Small intestine (tissue), 7 donors: ENCODE measurements around the gene SLC35E1. TPM values are rescaled to one million over a fixed set of nuclear protein-coding genes. Genes with fewer than 3 reads are reported as not detected.

Experiments
- DNase-seq, 2 donors: peaks; one replicate each; pipeline versions ENCODE4 v3.0.0 to v3.0.0-alpha.2; 2013
- FAIRE-seq: peaks from 2 replicates; lab custom pipeline; 2012; peaks lifted over from hg19 to GRCh38; lab: Jason Lieb, UNC
- H3K27ac ChIP-seq, 3 donors: one replicate each; pipeline ENCODE4 v1.5.1; 2013; ENCODE audit warnings: low read length in 2 of 3, mild to moderate bottlenecking in 2 of 3, control low read depth in 1 of 3, inconsistent platforms in 1 of 3, low read depth in 1 of 3, moderate library complexity in 1 of 3
- H3K27me3 ChIP-seq, 3 donors: one replicate each; pipeline ENCODE4 v1.6.1; 2013; ENCODE audit warnings: low read length in 3 of 3, inconsistent platforms in 1 of 3; ENCODE audit not compliant: control insufficient read depth in 3 of 3, insufficient read depth in 3 of 3
- H3K36me3 ChIP-seq, 3 donors: one replicate each; pipeline ENCODE4 v1.6.1; 2013; ENCODE audit warnings: low read length in 3 of 3, inconsistent platforms in 1 of 3, low read depth in 1 of 3, mild to moderate bottlenecking in 1 of 3, moderate library complexity in 1 of 3; ENCODE audit not compliant: control insufficient read depth in 3 of 3, insufficient read depth in 2 of 3
- H3K4me1 ChIP-seq, 3 donors: one replicate each; pipeline ENCODE4 v1.6.1; 2013; ENCODE audit warnings: low read length in 2 of 3, inconsistent platforms in 1 of 3, low read depth in 1 of 3, mild to moderate bottlenecking in 1 of 3, moderate library complexity in 1 of 3; ENCODE audit not compliant: control insufficient read depth in 3 of 3, insufficient read depth in 2 of 3
- H3K4me3 ChIP-seq, 3 donors: one replicate each; pipeline ENCODE4 v1.5.1; 2013; ENCODE audit warnings: low read length in 3 of 3, control low read depth in 1 of 3, inconsistent platforms in 1 of 3, low read depth in 1 of 3, mild to moderate bottlenecking in 1 of 3, moderate library complexity in 1 of 3
- H3K9me3 ChIP-seq, 2 donors: one replicate each; pipeline ENCODE4 v1.6.1; 2013; ENCODE audit warnings: low read depth in 1 of 2, low read length in 1 of 2; ENCODE audit not compliant: control insufficient read depth in 2 of 2, insufficient read depth in 1 of 2
- WGBS, 3 donors: extraction: QIAGEN DNeasy Blood & Tissue Kit; methylation state at CpG; one replicate each; pipeline ENCODE4 v1.1.7; 2013; 5-methylcytosine and 5-hydroxymethylcytosine counted together
- polyA plus RNA-seq, 4 donors: library from polyadenylated mRNA; stranded (reverse) in 3 of 4; unstranded in 1 of 4; fragments of 200-250 nt in 3 of 4; fragments of 120-200 nt in 1 of 4; gene quantifications; one replicate each; pipeline versions ENCODE4 v1.2.1 to v1.2.3, GENCODE V29; 2013
- donor health status: healthy with polysubstance abuse.
- donor health status: control.
- donor health status: control.
- donor health status: Bipolar disorder and iron deficiency.
- donor health status: healthy.

SLC35E1 gene
- polyA plus RNA-seq, 4 donors = 14.5 to 34.3 (median 18.7) TPM

DNA sequence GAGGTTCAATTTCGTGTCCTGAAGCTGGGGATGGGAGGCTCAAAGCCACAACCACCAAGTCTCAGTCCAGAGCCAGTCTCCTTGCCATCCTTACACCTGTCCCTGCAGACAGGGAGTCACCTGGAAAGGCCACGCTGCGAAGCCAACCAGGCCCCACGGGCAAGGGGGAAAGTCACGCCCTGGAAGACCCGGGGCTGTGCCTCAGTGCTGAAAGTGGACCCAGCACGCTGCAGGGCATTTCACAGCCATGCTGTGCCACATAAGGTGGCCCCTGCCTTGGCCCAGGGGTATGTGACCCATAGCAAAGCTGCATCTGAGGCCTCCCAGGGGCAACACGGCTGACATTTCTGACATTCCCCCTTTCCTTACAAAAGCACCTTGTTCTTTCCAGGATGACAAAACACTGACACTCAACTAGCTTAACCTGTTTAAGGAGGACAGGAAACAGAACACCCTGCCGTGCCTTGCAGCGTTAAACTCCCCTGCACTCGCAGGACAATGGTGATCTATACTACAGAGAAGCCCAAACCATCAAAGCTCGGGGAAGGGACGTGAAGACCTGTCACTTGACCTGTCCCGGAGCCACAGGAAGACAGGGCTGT, 44.8 kb downstream of the SLC35E1 start:
- H3K4me1 ChIP-seq = no peaks in the 10 kb centered on the region
- FAIRE-seq (no peak), DNase-seq (no peak)
- peaks cover 44 to 96% (median 45%) of the 10 kb centered on the region in 3 donors for H3K36me3 ChIP-seq
- WGBS, 3 donors = 77 to 84% (median 79%) methylated on average over 14 of the region's 14 CpGs
- H3K9me3 ChIP-seq = no peaks in the 10 kb centered on the region
- H3K27ac ChIP-seq = no peak overlapping the region
- H3K4me3 ChIP-seq = no peak overlapping the region
- no peaks in the 10 kb centered on the region for H3K27me3 ChIP-seq

DNA sequence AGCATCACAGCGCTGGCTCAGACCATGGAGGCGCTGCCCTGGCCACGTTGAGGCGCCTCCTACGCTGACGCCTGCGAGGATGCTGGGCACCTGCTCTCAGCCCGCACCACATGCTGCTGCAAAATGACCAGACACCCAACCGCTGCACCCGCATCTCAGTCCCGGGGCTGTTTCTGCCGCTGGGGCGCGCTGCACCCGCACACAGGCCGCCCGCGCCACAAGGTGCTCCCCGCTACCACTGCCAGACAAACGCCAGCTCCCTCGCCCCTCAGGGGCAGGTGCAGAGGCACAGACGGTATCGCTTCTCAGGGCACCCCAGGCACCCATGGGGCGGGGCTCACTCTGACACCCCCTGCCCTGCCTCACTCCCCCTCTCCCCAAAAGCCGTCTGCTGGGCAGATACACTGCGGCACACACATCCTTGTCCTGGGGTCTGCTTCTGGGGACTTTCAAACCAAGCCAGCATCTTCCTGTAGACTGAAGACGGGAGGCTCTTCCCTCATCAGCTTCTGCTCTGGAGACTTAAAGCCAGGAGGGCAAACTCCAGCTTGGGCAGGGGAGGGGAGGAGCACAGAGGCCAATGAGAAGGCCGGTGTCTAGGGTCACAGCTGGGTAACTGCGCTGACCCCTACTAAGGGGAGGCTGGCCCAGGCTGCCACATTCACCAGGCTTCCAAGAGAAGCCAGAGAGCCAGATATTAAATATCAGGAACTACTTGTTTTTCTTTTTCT, 46.3 kb downstream of the SLC35E1 start:
- no peak for FAIRE-seq
- DNase-seq = no peak
- H3K4me3 ChIP-seq = no peak overlapping the region
- H3K27ac ChIP-seq = no peak overlapping the region
- H3K27me3 ChIP-seq = no peaks in the 10 kb centered on the region
- no peaks in the 10 kb centered on the region for H3K4me1 ChIP-seq
- WGBS, 3 donors = 93 to 95% (median 95%) methylated on average over 23 to 29 of the region's 29 CpGs
- H3K9me3 ChIP-seq = no peaks in the 10 kb centered on the region
- peaks cover 35 to 93% (median 40%) of the 10 kb centered on the region in 3 donors for H3K36me3 ChIP-seq

DNA sequence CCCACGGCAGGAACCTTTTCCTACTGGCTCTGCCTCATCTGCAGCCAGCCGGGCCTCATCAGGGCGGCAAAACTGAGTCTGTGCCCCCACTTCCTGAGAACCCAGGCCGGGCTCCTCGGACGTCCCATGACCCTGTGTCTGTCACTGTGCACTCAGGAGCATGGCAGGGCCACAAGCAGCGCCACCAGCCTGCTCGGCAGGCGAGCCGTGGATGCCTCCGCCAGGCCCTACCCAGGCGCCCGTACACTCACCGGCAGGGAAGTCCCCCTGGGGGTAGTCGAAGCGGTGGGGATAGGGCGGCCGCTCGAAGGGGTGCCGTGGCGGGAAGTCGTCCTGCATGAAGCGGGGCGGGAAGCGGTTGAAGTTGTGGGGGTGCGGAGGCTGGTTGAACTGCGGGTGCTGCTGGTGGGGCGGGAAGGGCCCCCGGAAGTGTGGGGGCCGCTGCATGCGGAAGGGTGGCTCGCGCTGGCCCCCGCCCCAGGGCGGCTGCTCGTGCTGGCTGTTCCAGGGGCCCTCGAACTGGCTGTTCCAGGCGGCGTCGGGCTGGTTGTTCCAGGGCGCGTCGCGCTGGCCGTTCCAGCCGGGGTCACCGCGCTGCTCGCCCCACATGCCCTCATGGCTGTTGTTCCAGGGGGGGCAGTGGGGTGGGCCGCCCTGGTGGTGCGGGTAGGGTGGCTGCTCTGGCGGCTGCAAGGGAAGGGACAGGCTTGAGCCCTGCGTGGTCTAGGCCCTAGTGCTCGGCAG, 47.1 kb downstream of the SLC35E1 start:
- H3K27me3 ChIP-seq = no peaks in the 10 kb centered on the region
- peaks cover 32 to 93% (median 38%) of the 10 kb centered on the region in 3 donors for H3K36me3 ChIP-seq
- DNase-seq (no peak), FAIRE-seq (no peak)
- no peak overlapping the region for H3K27ac ChIP-seq
- no peak overlapping the region for H3K4me3 ChIP-seq
- WGBS, 3 donors = 94 to 96% (median 95%) methylated on average over 45 to 54 of the region's 54 CpGs
- no peaks in the 10 kb centered on the region for H3K9me3 ChIP-seq
- H3K4me1 ChIP-seq = no peaks in the 10 kb centered on the region

GRCh38 chr19:16522559-16523377, 49.4 kb downstream of the SLC35E1 start:
- no peaks in the 10 kb centered on the region for H3K27me3 ChIP-seq
- no peaks in the 10 kb centered on the region for H3K4me1 ChIP-seq
- no peak for FAIRE-seq
- WGBS, 3 donors = 94 to 97% (median 94%) methylated on average over 22 to 25 of the region's 25 CpGs
- H3K9me3 ChIP-seq = no peaks in the 10 kb centered on the region
- peaks cover 31 to 93% (median 34%) of the 10 kb centered on the region in 3 donors for H3K36me3 ChIP-seq
- H3K27ac ChIP-seq = no peak overlapping the region
- H3K4me3 ChIP-seq = no peak overlapping the region
- no peak for DNase-seq

DNA sequence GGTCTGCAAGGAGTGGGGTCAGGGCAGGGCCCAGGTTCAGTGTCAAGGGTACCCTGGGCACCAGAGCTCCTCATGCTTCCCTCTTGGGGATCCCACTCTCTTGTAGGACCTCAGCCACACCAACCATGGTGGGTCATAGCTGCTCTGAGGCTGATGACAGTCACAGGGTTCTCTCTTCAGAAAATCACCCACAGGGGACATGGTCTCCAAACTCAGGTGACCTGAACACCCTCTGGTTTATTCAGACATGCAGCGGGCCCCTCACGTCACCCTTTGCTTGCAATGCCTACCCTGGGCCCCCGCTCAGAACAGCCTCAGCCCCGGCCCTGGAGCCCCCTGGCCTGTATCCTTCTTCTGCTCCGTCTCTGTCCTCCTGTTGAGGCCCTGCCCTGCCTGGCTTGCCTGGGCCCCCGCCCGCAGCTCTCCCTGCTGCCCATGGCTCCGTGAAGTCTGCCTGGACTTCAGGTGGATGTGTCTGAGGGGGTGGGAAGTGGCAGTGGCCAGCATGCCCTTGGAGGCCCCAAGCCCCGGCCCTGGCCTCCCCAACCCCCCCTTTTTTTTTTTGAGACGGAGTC, 50.4 kb downstream of the SLC35E1 start:
- H3K36me3 ChIP-seq = peaks cover 28 to 93% (median 39%) of the 10 kb centered on the region in 3 donors
- no peaks in the 10 kb centered on the region for H3K4me1 ChIP-seq
- no peak overlapping the region for H3K4me3 ChIP-seq
- WGBS, 3 donors = 93 to 98% (median 95%) methylated on average over 9 to 10 of the region's 10 CpGs
- no peaks in the 10 kb centered on the region for H3K27me3 ChIP-seq
- no peak for FAIRE-seq
- no peak overlapping the region for H3K27ac ChIP-seq
- H3K9me3 ChIP-seq = no peaks in the 10 kb centered on the region
- DNase-seq = no peak

DNA sequence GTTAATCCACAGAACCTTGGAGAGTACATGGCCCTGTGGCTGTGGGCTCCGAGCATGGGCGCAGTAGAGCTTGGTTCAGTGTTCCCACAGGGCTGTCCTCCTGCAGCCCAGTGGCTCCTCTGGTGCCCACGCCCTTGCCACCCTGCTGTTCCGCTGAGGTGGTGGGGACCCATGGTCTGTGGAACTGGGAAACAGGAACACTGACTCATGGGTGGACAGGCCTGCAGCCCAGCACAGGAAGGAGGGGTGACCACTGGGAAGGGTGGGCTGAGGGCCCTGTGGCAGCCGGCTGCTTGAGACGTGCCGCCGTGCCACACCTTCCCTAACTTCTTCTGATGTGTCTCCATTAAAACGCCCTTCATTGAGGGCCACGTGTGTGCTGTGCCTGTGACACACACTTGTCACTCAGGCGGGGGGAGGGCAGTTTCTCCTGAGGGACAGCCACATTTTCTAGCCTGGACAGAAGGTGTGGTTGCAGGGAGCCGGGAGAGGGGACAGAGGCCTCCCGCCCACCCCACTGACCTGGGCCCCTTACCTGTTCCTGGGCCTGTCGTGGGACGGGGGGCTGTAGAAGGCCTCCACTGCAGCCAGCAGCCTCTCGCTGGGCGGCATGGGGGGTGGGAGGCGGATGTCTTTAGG, 51.1 kb downstream of the SLC35E1 start:
- no peak overlapping the region for H3K4me3 ChIP-seq
- H3K36me3 ChIP-seq = peaks cover 28 to 92% (median 39%) of the 10 kb centered on the region in 3 donors
- H3K27me3 ChIP-seq = no peaks in the 10 kb centered on the region
- H3K4me1 ChIP-seq = no peaks in the 10 kb centered on the region
- no peaks in the 10 kb centered on the region for H3K9me3 ChIP-seq
- DNase-seq = no peak
- no peak overlapping the region for H3K27ac ChIP-seq
- no peak for FAIRE-seq
- WGBS, 3 donors = 89 to 91% (median 89%) methylated on average over 17 to 18 of the region's 18 CpGs

DNA sequence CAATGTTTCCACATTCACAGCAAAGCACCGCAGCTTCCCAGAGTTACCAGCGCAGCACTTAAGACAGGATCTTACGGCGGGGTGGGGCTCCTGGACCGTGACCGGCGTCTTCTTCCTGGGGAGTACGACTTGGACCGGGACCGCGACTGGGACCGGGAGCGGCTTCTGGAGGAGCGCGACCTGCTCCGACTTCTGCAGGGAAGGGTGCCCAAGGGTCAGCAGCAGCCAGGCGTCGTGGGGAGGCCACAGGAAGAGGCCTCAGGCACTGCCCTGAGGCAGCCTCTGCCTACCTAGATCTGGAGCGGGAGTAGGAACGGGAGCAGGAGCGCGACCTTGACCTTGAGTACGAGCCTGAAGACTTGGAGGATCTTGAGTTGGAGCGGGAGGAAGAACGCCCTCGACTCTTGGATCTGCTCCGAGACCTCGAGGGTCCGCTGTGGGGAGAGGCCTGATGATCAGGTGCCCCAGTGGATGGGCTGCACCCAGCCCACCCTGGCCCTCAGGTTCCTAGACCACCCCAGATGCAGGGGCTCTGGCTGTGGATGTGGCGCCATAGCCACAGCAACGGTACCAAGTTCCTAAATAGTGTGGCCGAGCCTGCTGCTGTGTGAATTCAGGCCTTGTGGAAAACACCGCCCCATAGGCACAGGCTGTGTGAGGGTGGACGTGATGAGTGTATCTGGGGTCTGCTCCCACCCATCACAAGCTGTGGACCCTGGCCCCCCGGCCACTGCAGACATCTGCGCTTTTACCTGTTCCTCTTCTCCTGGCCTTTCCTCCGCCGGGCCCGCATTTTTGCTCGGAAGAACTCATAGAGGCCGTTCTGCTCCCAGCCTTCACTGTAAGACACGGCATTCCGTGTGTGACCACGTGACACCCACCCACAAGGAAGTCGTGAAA, 51.9 kb downstream of the SLC35E1 start:
- FAIRE-seq (no peak), DNase-seq (no peak)
- no peaks in the 10 kb centered on the region for H3K9me3 ChIP-seq
- no peak overlapping the region for H3K4me3 ChIP-seq
- H3K36me3 ChIP-seq = peaks cover 25 to 90% (median 34%) of the 10 kb centered on the region in 3 donors
- 91 to 93% (median 92%) methylated on average over 42 to 45 of the region's 45 CpGs for WGBS, 3 donors
- H3K4me1 ChIP-seq = no peaks in the 10 kb centered on the region
- no peaks in the 10 kb centered on the region for H3K27me3 ChIP-seq
- H3K27ac ChIP-seq = no peak overlapping the region
